GM18526 (cell line): ENCODE measurements around the gene MED20.

Experiments used
- POLR2A ChIP-seq: IDR thresholded peaks from 3 replicates; pipeline ENCODE4 v1.6.1; 2011; ENCODE audit not compliant: insufficient read length; ENCODE audit errors: extremely low read depth

Gene MED20

GRCh38 chr6:41894366-41895299 lies 26.3 kb downstream of the MED20 start:
- TF ChIP-seq POLR2A: no peak

GRCh38 chr6:41892921-41893564 lies 27.9 kb downstream of the MED20 start:
- no peak for TF ChIP-seq POLR2A

GRCh38 chr6:41887331-41887751 lies 33.6 kb downstream of the MED20 start:
- no peak for TF ChIP-seq POLR2A

GRCh38 chr6:41885930-41886329 lies 35.0 kb downstream of the MED20 start:
- TF ChIP-seq POLR2A: no peak

GRCh38 chr6:41884957-41885356 lies 36.0 kb downstream of the MED20 start:
- no peak for TF ChIP-seq POLR2A

- TF ChIP-seq POLR2A: no peak
These were observed 39.4 kb downstream of the MED20 start for GRCh38 chr6:41881506-41881905.

- TF ChIP-seq POLR2A: no peak
These were observed 42.0 kb downstream of the MED20 start for GRCh38 chr6:41878961-41879405.

GRCh38 chr6:41878246-41878645 lies 42.7 kb downstream of the MED20 start:
- TF ChIP-seq POLR2A: no peak

- no peak for TF ChIP-seq POLR2A
These were observed 43.8 kb downstream of the MED20 start for GRCh38 chr6:41877051-41877680.

GRCh38 chr6:41874741-41875140 lies 46.2 kb downstream of the MED20 start:
- no peak for TF ChIP-seq POLR2A

- no peak for TF ChIP-seq POLR2A
These were observed 48.8 kb downstream of the MED20 start for GRCh38 chr6:41872147-41872546.

GRCh38 chr6:41871691-41872090 lies 49.2 kb downstream of the MED20 start:
- no peak for TF ChIP-seq POLR2A

- no peak for TF ChIP-seq POLR2A
These were observed 61.6 kb downstream of the MED20 start for GRCh38 chr6:41859356-41859755.

- no peak for TF ChIP-seq POLR2A
These were observed 62.2 kb downstream of the MED20 start for GRCh38 chr6:41858703-41859102.
